ENCODE measurements around the gene NFE2L1. TPM values are rescaled to one million over a fixed set of nuclear protein-coding genes. Genes with fewer than 3 reads are reported as not detected.

Gene NFE2L1
- total and polyA plus RNA-seq, 9 of the 15 experiments (the other 6 are each of a cell fraction or from before 2014, with no cell fraction given) = 2.0 to 68.6 (median 39.7) TPM

DNA sequence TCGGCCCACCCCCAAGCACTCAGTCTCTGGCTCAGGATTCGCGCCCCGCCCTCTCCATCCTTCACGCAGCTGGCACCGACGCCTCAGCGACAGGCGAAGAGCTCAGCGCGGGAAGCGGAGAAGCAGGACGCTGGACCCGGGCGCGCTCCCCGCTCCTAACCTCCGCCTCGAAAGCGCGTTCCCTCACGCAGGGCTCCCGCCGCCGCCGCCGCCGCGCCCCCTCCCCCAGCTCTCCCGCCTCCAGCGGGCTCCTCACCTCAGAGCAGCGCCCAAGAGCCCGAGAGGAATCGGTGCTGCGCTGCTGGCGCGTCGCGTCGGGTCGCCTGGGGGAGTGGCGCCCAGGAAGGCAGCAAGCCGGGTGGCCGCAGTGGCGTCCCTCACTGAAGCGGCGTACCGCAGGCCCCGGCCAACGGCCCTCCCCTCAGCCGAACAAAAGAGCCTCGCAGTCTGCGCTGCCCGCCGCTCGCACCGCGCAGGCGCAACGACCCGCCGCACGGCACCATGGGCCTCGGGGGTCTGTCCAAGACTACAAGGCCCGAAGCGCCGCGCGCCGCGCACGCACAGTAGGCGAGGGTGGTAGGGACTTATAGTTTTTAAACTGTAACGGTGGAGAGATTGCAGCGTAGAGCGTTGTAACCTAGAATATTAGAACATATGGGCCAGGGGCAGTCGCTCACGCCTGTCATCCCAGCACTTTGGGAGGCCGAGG is 53.0 kb downstream of the NFE2L1 start, which contains the start of gene CBX1 (continued):
- TF ChIP-seq, protein P1, sequence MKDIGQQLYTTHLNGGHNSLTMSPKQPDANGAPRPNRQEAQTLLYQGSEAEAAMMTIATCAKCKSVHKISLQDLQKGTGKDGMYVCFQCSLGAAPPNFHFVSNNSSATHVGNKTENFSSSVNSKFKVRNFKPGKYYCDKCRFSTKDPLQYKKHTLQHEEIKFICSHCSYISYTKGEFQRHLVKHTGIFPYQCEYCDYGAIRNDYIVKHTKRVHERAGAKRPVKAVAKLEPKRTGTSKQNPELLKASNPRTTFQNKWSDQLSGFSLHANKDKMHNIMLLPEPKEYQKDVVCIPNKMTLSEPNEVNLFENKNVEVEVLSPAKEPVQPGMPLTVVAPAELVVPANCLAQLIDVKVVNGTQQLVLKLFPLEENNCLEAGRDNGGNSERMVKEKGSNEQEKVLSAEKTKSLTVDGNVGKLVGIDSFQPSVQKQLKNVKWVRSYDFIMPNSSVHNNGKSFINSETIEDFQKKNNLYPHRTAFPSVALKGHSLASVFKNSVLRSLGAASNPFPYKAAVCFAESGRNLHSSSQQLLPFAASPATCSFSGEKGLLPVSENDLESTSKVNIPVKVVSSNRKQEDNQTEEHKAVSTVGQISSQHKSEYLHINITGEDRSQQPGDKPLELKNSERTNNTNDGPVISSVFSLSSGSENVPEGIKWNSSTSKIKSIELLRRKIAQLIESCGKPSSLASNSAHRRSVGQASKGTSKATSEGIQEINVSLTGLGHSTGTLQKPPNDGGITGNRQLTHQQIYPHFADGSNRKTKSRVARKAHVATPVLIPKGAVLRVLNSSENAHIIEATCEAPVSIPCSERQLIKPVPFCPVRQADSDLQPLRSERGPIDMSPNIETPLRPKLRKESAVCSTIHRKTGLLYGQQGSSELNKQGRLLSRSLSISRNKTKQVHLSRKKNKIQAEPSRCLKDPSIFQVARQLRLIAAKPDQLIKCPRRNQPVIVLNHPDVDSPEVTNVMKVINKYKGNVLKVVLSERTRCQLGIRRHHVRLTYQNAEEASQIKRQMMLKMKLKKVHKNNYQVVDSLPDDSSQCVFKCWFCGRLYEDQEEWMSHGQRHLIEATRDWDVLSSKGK (CRISPR knock-in tag; IDR thresholded peaks at IDR 0.05) = no peak
- TF ChIP-seq, protein P2, sequence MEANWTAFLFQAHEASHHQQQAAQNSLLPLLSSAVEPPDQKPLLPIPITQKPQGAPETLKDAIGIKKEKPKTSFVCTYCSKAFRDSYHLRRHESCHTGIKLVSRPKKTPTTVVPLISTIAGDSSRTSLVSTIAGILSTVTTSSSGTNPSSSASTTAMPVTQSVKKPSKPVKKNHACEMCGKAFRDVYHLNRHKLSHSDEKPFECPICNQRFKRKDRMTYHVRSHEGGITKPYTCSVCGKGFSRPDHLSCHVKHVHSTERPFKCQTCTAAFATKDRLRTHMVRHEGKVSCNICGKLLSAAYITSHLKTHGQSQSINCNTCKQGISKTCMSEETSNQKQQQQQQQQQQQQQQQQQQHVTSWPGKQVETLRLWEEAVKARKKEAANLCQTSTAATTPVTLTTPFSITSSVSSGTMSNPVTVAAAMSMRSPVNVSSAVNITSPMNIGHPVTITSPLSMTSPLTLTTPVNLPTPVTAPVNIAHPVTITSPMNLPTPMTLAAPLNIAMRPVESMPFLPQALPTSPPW (CRISPR knock-in tag; IDR thresholded peaks at IDR 0.05) = peak; percentile 77
- TF ChIP-seq GATAD2A (IDR thresholded peaks at IDR 0.05) (no peak), NR2F6 (CRISPR knock-in tag; IDR thresholded peaks at IDR 0.05) (no peak), NFRKB (IDR thresholded peaks at IDR 0.05; ENCODE audit: low read depth) (no peak), HNRNPUL1 (IDR thresholded peaks at IDR 0.05; ENCODE audit: low read length) (no peak), RBM39 (optimal IDR thresholded peaks at IDR 0.05; ENCODE audit: low read depth, low read length) (no peak), MAZ (CRISPR knock-in tag; conservative IDR thresholded peaks at IDR 0.05 in 1 of 2, IDR thresholded peaks at IDR 0.05 in 1 of 2) (peak; percentile 87 to 88), SMARCB1 (IDR thresholded peaks at IDR 0.05; ENCODE audit: insufficient read length, low read depth) (no peak), CCAR2 (IDR thresholded peaks at IDR 0.05; ENCODE audit: low read depth, low read length) (no peak), CBX8 (IDR thresholded peaks at IDR 0.05; ENCODE audit: borderline replicate concordance, extremely low read depth, low read depth, low read length, poor library complexity, severe bottlenecking) (no peak), POLR2A (conservative IDR thresholded peaks at IDR 0.05) (peak; percentile 71), NUFIP1 (IDR thresholded peaks at IDR 0.05; ENCODE audit: partially characterized antibody) (no peak), SAFB2 (IDR thresholded peaks at IDR 0.05; ENCODE audit: borderline replicate concordance, low read depth, low read length, severe bottlenecking) (no peak), SMAD3 (CRISPR knock-in tag; conservative IDR thresholded peaks at IDR 0.05) (no peak), ZNF263 (CRISPR knock-in tag; IDR thresholded peaks at IDR 0.05; ENCODE audit: borderline replicate concordance) (peak; percentile 86), PHF20 (IDR thresholded peaks at IDR 0.05; ENCODE audit: partially characterized antibody) (no peak), CCNT2 (IDR thresholded peaks at IDR 0.05; ENCODE audit: borderline replicate concordance, extremely low read depth, insufficient read length, low read depth, low read length) (peak; percentile 63), NFE2L1 (tag; IDR thresholded peaks at IDR 0.05; ENCODE audit: borderline replicate concordance, low read depth) (no peak), ELF1 (tag; IDR thresholded peaks at IDR 0.05) (no peak)
- TF ChIP-seq, protein P3, sequence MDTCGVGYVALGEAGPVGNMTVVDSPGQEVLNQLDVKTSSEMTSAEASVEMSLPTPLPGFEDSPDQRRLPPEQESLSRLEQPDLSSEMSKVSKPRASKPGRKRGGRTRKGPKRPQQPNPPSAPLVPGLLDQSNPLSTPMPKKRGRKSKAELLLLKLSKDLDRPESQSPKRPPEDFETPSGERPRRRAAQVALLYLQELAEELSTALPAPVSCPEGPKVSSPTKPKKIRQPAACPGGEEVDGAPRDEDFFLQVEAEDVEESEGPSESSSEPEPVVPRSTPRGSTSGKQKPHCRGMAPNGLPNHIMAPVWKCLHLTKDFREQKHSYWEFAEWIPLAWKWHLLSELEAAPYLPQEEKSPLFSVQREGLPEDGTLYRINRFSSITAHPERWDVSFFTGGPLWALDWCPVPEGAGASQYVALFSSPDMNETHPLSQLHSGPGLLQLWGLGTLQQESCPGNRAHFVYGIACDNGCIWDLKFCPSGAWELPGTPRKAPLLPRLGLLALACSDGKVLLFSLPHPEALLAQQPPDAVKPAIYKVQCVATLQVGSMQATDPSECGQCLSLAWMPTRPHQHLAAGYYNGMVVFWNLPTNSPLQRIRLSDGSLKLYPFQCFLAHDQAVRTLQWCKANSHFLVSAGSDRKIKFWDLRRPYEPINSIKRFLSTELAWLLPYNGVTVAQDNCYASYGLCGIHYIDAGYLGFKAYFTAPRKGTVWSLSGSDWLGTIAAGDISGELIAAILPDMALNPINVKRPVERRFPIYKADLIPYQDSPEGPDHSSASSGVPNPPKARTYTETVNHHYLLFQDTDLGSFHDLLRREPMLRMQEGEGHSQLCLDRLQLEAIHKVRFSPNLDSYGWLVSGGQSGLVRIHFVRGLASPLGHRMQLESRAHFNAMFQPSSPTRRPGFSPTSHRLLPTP (IDR thresholded peaks at IDR 0.05; ENCODE audit: borderline replicate concordance, extremely low read depth, insufficient read length) = no peak
